AG09309 (cell line): ENCODE results near the gene RFX4.

Experiments
- DNase-seq: peaks from one replicate; pipeline ENCODE4 v3.0.0-alpha.2; 2010; ENCODE audit warnings: low read depth
- H3K4me3 ChIP-seq: 2 replicates; pipeline ENCODE4 v1.5.1; 2011; ENCODE audit warnings: mild to moderate bottlenecking, low read depth, low read length, moderate library complexity; ENCODE audit not compliant: control insufficient read depth
- CTCF ChIP-seq: IDR thresholded peaks from 2 replicates; pipeline ENCODE4 v1.5.1; 2011; ENCODE audit warnings: mild to moderate bottlenecking, low read depth, low read length, inconsistent platforms; ENCODE audit not compliant: insufficient read depth, control insufficient read depth; ENCODE audit errors: missing control alignments

RFX4 gene

DNA sequence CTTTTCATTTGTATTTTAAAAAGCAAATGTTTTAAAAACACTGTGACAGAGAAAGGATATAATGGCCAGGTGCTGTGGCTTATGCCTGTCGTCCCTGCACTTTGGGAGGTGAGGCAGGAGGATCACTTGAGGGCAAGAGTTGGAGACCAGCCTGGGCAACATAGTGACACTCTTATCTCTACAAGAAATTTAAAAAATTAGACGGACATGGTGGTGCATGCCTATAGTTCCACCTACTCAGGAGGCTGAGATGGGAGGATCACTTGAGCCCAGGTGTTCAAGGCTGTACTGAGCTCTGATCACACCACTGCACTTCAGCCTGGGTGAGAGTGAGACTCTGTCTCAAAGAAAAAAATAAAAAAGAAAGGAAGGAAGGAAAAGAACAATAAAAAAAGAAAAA is 7.8 kb downstream of the RFX4 start:
- no peak for TF ChIP-seq CTCF
- DNase-seq = no peak
- no peak overlapping the region for H3K4me3 ChIP-seq

GRCh38 chr12:106594447-106594846 is 11.6 kb downstream of the RFX4 start:
- H3K4me3 ChIP-seq = no peak overlapping the region
- DNase-seq = no peak
- TF ChIP-seq CTCF = no peak

- no peak for DNase-seq
- H3K4me3 ChIP-seq = no peak overlapping the region
- TF ChIP-seq CTCF = no peak
Measured at GRCh38 chr12:106595268-106595667, 12.5 kb downstream of the RFX4 start.

DNA sequence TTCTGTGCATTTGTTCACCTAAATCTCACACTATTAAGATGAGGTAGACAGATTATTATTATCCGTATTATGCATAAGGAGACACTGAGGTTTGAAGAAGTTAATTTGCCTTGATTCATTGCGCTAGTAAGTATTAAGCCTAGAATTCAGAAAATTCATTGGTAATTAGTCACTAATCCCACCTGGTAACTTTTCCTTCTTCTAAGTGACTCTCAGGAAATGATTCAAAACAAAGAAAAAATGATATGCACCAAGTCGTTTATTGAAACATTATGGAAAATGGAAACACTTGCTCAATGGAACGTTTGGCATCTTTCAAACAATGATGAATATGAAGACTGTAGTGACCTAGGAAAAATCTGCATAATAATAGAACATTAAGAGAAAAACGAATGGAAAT is 15.2 kb downstream of the RFX4 start:
- no peak overlapping the region for H3K4me3 ChIP-seq
- no peak for DNase-seq
- no peak for TF ChIP-seq CTCF

DNA sequence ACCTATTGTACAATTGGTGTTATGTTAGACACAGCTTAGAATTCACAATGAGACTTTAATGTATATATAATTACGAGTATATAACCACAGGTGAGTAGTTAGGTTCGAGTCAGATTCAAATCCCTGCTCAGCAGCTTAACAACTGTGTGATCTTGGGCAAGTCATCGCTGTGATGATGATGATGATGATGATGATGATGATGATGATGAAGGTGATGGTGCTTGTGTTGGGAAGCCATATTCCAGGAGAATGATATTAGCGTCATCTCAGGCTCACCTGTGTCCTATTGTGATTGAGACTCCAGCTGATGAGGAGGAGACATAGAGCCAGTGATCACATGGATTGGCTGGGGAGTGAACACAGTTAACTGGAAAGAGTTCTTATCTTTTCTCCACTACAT is 16.5 kb downstream of the RFX4 start:
- TF ChIP-seq CTCF = no peak
- H3K4me3 ChIP-seq = no peak overlapping the region
- no peak for DNase-seq

- TF ChIP-seq CTCF = no peak
- DNase-seq = no peak
- H3K4me3 ChIP-seq = no peak overlapping the region
Measured at GRCh38 chr12:106600503-106600902, 17.7 kb downstream of the RFX4 start.

DNA sequence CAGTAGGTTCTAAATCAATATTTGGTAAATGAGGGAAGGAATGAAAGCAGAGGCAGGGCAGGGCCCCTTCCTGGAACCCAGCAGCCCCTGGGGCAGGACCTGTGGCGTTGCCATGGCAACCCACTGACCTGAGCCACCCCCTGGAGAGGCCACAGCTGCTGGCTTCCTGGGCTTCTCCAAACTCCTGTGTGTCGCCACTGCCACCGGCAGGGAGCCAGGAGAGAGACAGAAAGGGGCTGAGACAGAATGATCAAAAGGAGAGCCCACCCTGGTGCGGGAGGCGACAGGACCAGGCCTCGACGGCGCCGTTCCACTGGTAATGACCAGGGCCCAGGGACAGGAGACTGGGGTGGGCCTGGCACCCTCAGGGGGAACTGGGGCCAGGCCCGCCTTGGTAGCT is 18.2 kb downstream of the RFX4 start:
- no peak overlapping the region for H3K4me3 ChIP-seq
- no peak for TF ChIP-seq CTCF
- no peak for DNase-seq
